Mesendoderm (in vitro differentiated cells): ENCODE results near the gene CTNS.

Experiments used
- DNase-seq: peaks from one replicate; pipeline ENCODE4 v3.0.0; 2013
- H2AK5ac ChIP-seq: 2 replicates; pipeline ENCODE4 v1.6.1; 2013; ENCODE audit warnings: low read length, inconsistent platforms
- H2BK120ac ChIP-seq: 2 replicates; pipeline ENCODE4 v1.6.1; 2013; ENCODE audit warnings: low read depth, mild to moderate bottlenecking, low read length, moderate library complexity, mixed read lengths
- H2BK15ac ChIP-seq: replicated peaks from 2 replicates; pipeline ENCODE4 v1.6.1; 2013; ENCODE audit warnings: low read depth, mild to moderate bottlenecking, moderate library complexity
- H2BK5ac ChIP-seq: 2 replicates; pipeline ENCODE4 v1.6.1; 2013; ENCODE audit warnings: low read length, inconsistent platforms
- H3K18ac ChIP-seq: 2 replicates; pipeline ENCODE4 v1.6.1; 2013; ENCODE audit warnings: mild to moderate bottlenecking, low read length, mixed read lengths
- H3K23ac ChIP-seq: one replicate; pipeline ENCODE4 v1.6.1; 2013; ENCODE audit warnings: low read length
- H3K27ac ChIP-seq: 2 replicates; pipeline ENCODE4 v1.5.1; 2013; ENCODE audit warnings: low read depth, mild to moderate bottlenecking, inconsistent platforms, low read length, moderate library complexity
- H3K27me3 ChIP-seq: 2 replicates; pipeline ENCODE4 v1.6.1; 2013; ENCODE audit warnings: low read length, control low read depth, mild to moderate bottlenecking, inconsistent platforms; ENCODE audit not compliant: insufficient read depth, poor library complexity
- H3K36me3 ChIP-seq: 2 replicates; pipeline ENCODE4 v1.6.1; 2013; ENCODE audit warnings: low read length, inconsistent platforms; ENCODE audit not compliant: control insufficient read depth, insufficient read depth
- H3K4ac ChIP-seq: one replicate; pipeline ENCODE4 v1.6.1; 2013; ENCODE audit warnings: low read depth, mild to moderate bottlenecking, low read length, moderate library complexity
- H3K4me1 ChIP-seq: 2 replicates; pipeline ENCODE4 v1.6.1; 2013; ENCODE audit warnings: low read depth, low read length, inconsistent platforms; ENCODE audit not compliant: control insufficient read depth
- H3K4me2 ChIP-seq: 2 replicates; pipeline ENCODE4 v1.6.1; 2013; ENCODE audit warnings: low read length
- H3K4me3 ChIP-seq: 2 replicates; pipeline ENCODE4 v1.5.1; 2013; ENCODE audit warnings: mild to moderate bottlenecking, low read length
- H3K56ac ChIP-seq: one replicate; pipeline ENCODE4 v1.6.1; 2013; ENCODE audit warnings: low read length
- H3K79me1 ChIP-seq: 2 replicates; pipeline ENCODE4 v1.6.1; 2013; ENCODE audit warnings: low read length, inconsistent platforms
- H3K79me2 ChIP-seq: 2 replicates; pipeline ENCODE4 v1.6.1; 2013; ENCODE audit warnings: mild to moderate bottlenecking, low read length; ENCODE audit not compliant: control insufficient read depth, insufficient read depth
- H3K9ac ChIP-seq: 2 replicates; pipeline ENCODE4 v1.6.1; 2013; ENCODE audit warnings: low read length, inconsistent platforms
- H4K5ac ChIP-seq: one replicate; pipeline ENCODE4 v1.6.1; 2013; ENCODE audit warnings: low read length
- H4K8ac ChIP-seq: one replicate; pipeline ENCODE4 v1.6.1; 2013; ENCODE audit warnings: low read depth, mild to moderate bottlenecking, control low read depth, low read length, moderate library complexity
- WGBS: extraction: QIAGEN DNeasy Blood & Tissue Kit; methylation state at CpG from one replicate; pipeline ENCODE4 v1.1.7; 2013; ENCODE audit warnings: low lambda C conversion rate, missing lambda C conversion rate; ENCODE audit not compliant: insufficient coverage; ENCODE audit errors: extremely low coverage; 5-methylcytosine and 5-hydroxymethylcytosine counted together

The CTNS gene

GRCh38 chr17:3693829-3694231 is 57.3 kb downstream of the CTNS start:
- Histone ChIP-seq H2BK5ac (no peak overlapping the region), H3K4ac (no peak overlapping the region), H3K79me1 (no peaks in the 10 kb centered on the region), H3K27ac (no peak overlapping the region), H3K9ac (no peak overlapping the region), H3K23ac (no peak overlapping the region), H4K5ac (no peak overlapping the region), H3K4me3 (no peak overlapping the region), H3K27me3 (peaks cover 29% of the 10 kb centered on the region), H4K8ac (no peak overlapping the region), H3K18ac (no peak overlapping the region), H3K4me1 (no peaks in the 10 kb centered on the region), H3K56ac (no peak overlapping the region), H3K4me2 (no peak overlapping the region), H3K36me3 (no peaks in the 10 kb centered on the region), H2BK120ac (no peak overlapping the region), H2BK15ac (no peak overlapping the region), H2AK5ac (no peak overlapping the region), H3K79me2 (no peaks in the 10 kb centered on the region)
- WGBS: no CpG with 5 or more reads among the region's 9 CpGs
- no peak for DNase-seq

DNA sequence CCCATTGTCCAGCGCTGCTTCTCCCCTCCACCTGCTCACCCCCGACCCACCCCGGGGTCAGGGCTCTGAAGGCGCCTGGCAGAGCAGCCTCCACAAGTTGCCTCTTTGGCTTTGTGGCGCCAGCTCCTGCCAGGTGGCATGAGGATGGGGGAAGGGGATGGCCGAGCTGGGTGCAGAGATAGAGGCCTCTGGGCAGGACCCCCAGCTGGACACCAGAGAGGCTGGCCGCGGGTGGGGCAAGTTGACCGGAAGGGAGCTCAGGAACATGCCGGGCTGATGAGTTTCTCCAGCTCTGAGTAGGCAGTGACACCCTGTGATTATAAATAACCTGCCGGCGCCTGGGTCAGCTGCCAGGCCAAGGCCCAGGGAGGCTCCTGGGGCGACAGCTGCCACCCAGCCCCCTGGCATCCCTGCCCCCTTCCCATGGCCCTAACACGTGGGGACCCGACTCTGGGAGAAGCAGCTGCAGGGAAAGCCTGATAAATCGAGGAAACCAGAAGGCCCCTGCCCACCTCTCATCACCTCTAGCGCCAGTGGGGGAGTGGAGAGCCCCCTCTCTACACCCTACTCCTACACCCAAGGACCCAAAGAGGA is 58.7 kb downstream of the CTNS start:
- no peak overlapping the region for H3K23ac ChIP-seq
- H3K79me2 ChIP-seq: no peaks in the 10 kb centered on the region
- no peak overlapping the region for H3K9ac ChIP-seq
- H3K4me2 ChIP-seq: peak overlapping the region; percentile 70
- H2BK15ac ChIP-seq: no peak overlapping the region
- H3K4me3 ChIP-seq: no peak overlapping the region
- H4K8ac ChIP-seq: no peak overlapping the region
- H3K4ac ChIP-seq: no peak overlapping the region
- H3K56ac ChIP-seq: peak overlapping the region; percentile 2
- no peak overlapping the region for H4K5ac ChIP-seq
- no peaks in the 10 kb centered on the region for H3K79me1 ChIP-seq
- H2BK5ac ChIP-seq: no peak overlapping the region
- H3K27ac ChIP-seq: no peak overlapping the region
- H3K36me3 ChIP-seq: no peaks in the 10 kb centered on the region
- no peak overlapping the region for H2BK120ac ChIP-seq
- DNase-seq: no peak
- peaks cover 29% of the 10 kb centered on the region for H3K27me3 ChIP-seq
- no peak overlapping the region for H3K18ac ChIP-seq
- no peaks in the 10 kb centered on the region for H3K4me1 ChIP-seq
- no peak overlapping the region for H2AK5ac ChIP-seq
- WGBS: no CpG with 5 or more reads among the region's 17 CpGs

DNA sequence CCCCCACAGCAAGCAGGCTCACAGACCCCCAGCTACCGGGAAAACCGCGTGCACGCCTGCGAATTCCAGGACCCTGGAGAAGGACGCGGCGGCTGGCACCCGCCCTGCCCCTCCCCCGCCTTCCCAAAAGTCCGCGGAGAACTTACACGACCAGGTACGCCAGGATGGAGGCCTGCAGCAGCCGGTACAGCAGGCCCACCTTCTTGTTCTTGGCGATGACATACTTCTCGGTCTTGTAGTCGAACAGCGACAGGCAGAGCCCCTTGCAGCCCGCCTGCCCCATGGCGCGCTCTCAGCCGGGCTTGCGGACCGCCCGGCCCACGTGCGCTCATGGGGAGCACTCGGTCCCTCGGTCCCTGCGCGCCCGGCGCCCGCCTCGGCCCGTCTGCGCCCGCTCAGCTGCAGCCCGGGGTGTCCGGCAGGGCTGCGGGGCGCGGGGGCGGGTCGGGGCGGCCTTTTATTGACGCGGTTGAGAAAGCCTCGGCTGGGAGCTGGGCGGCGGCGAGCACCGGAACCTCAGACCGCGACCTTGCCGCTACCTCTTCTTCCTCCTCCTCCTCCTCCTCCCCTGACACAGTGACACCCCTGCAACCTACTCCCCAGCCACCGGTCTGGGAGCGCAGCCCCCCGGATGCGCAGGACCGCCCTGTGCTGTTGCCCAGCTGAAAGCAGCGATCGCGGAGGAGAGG is 59.3 kb downstream of the CTNS start, which contains the start of gene P2RX5:
Gene P2RX5, minus strand, starts transcription at position 433 of the 689 bp plus-strand sequence. Its CDS starts 150 bp downstream, at position 283.
- Histone ChIP-seq H3K79me1 (no peaks in the 10 kb centered on the region), H3K9ac (peak within 1 kb of the TSS; percentile 17), H3K4me3 (no peak within 1 kb of the TSS), H3K4me2 (peak within 1 kb of the TSS; percentile 70), H3K23ac (no peak within 1 kb of the TSS), H3K18ac (no peak within 1 kb of the TSS), H4K5ac (no peak within 1 kb of the TSS), H2BK15ac (no peak within 1 kb of the TSS), H3K79me2 (no peaks in the 10 kb centered on the region), H3K4ac (no peak within 1 kb of the TSS), H3K36me3 (no peaks in the 10 kb centered on the region), H2BK5ac (no peak within 1 kb of the TSS), H4K8ac (no peak within 1 kb of the TSS), H3K27ac (no peak within 1 kb of the TSS), H3K4me1 (no peaks in the 10 kb centered on the region), H3K56ac (peak within 1 kb of the TSS; percentile 42), H2AK5ac (no peak within 1 kb of the TSS), H2BK120ac (no peak within 1 kb of the TSS), H3K27me3 (peaks cover 29% of the 10 kb centered on the region)
- WGBS: no CpG with 5 or more reads among the region's 65 CpGs
- peak; percentile 72 for DNase-seq

GRCh38 chr17:3697103-3697476 is 60.5 kb downstream of the CTNS start:
- H3K23ac ChIP-seq: no peak overlapping the region
- H2AK5ac ChIP-seq: no peak overlapping the region
- H3K79me2 ChIP-seq: no peaks in the 10 kb centered on the region
- no peak overlapping the region for H3K9ac ChIP-seq
- no peaks in the 10 kb centered on the region for H3K4me1 ChIP-seq
- WGBS: no CpG with 5 or more reads among the region's 12 CpGs
- H4K5ac ChIP-seq: no peak overlapping the region
- no peaks in the 10 kb centered on the region for H3K36me3 ChIP-seq
- H2BK120ac ChIP-seq: no peak overlapping the region
- no peak for DNase-seq
- H3K18ac ChIP-seq: no peak overlapping the region
- no peak overlapping the region for H3K4me3 ChIP-seq
- H2BK15ac ChIP-seq: no peak overlapping the region
- peaks cover 29% of the 10 kb centered on the region for H3K27me3 ChIP-seq
- no peak overlapping the region for H3K27ac ChIP-seq
- H3K79me1 ChIP-seq: no peaks in the 10 kb centered on the region
- no peak overlapping the region for H3K56ac ChIP-seq
- H2BK5ac ChIP-seq: no peak overlapping the region
- no peak overlapping the region for H3K4me2 ChIP-seq
- no peak overlapping the region for H4K8ac ChIP-seq
- H3K4ac ChIP-seq: no peak overlapping the region

DNA sequence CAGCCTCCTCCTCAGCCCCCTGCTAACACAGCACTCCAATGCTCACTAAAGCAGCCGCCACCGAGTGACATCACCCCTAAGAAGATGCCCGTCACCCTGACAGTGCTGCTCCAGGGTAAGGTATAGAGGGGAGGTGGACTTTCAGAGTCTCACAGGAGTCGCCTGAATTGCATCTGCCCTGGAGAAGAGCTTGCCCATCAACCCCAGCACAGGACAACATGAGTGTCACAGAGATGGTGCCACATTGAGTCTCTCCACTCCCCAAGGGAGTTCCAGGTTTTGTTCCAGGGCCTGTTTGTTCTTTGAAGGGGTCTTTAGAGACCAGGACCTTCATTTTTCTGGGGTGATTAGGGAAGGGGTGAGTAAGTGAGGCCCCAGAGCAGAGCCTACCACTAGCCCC is 61.6 kb downstream of the CTNS start:
- no peak for DNase-seq
- Histone ChIP-seq H2BK15ac (no peak overlapping the region), H3K79me1 (no peaks in the 10 kb centered on the region), H3K4me1 (no peaks in the 10 kb centered on the region), H3K4me2 (no peak overlapping the region), H3K79me2 (no peaks in the 10 kb centered on the region), H3K27me3 (peaks cover 29% of the 10 kb centered on the region), H3K27ac (no peak overlapping the region), H3K18ac (no peak overlapping the region), H3K9ac (no peak overlapping the region), H2BK120ac (no peak overlapping the region), H4K5ac (no peak overlapping the region), H2AK5ac (no peak overlapping the region), H4K8ac (no peak overlapping the region), H3K56ac (no peak overlapping the region), H2BK5ac (no peak overlapping the region), H3K4me3 (no peak overlapping the region), H3K36me3 (no peaks in the 10 kb centered on the region), H3K4ac (no peak overlapping the region), H3K23ac (no peak overlapping the region)
- WGBS: no CpG with 5 or more reads among the region's 4 CpGs
